GM10266 (cell line): ENCODE data around the gene PAQR9.

Experiments used
- DNase-seq: peaks from one replicate; pipeline ENCODE4 v3.0.0; 2012; ENCODE audit errors: extremely low spot score
- CTCF ChIP-seq: IDR thresholded peaks from 2 replicates; pipeline ENCODE4 v1.5.1; 2012; ENCODE audit warnings: mild to moderate bottlenecking, low read depth; ENCODE audit not compliant: control insufficient read depth, insufficient read depth; ENCODE audit errors: missing control alignments

Gene PAQR9

GRCh38 chr3:142962175-142962519, 1.3 kb downstream of the PAQR9 start:
- no peak for TF ChIP-seq CTCF

GRCh38 chr3:142961539-142961938, 1.9 kb downstream of the PAQR9 start:
- DNase-seq: no peak
- no peak for TF ChIP-seq CTCF

More at GRCh38 chr3:142962175-142962519, 1.3 kb downstream of the PAQR9 start:
- no peak for DNase-seq

GRCh38 chr3:142960322-142960850, 3.1 kb downstream of the PAQR9 start:
- DNase-seq: no peak

GRCh38 chr3:142958707-142959106, 4.8 kb downstream of the PAQR9 start:
- TF ChIP-seq CTCF: no peak
- no peak for DNase-seq

More at GRCh38 chr3:142960322-142960850, 3.1 kb downstream of the PAQR9 start:
- no peak for TF ChIP-seq CTCF

GRCh38 chr3:142953443-142953842, 10.0 kb downstream of the PAQR9 start:
- no peak for TF ChIP-seq CTCF
- no peak for DNase-seq

- TF ChIP-seq CTCF: no peak
- DNase-seq: no peak
Measured at GRCh38 chr3:142952272-142953193, 10.9 kb downstream of the PAQR9 start.

- DNase-seq: no peak
- TF ChIP-seq CTCF: no peak
Measured at GRCh38 chr3:142951794-142952193, 11.7 kb downstream of the PAQR9 start.
